HG03139 (cell line): Measurements from ENCODE around the gene NEK2.
"Not testable (repeated sequence)": the region's sequence is repeated elsewhere in the genome, so short reads cannot be mapped to it uniquely, and the experiment has no call there.

Experiments
- ATAC-seq: cut with Tn5 transposase; IDR thresholded peaks from one replicate; pipeline ENCODE4 v1.9.1; 2021; ENCODE audit not compliant: unreplicated experiment

The NEK2 gene

GRCh38 chr1:211695135-211695816 lies 19.9 kb upstream of the NEK2 start:
- ATAC-seq = peak; percentile 28

DNA sequence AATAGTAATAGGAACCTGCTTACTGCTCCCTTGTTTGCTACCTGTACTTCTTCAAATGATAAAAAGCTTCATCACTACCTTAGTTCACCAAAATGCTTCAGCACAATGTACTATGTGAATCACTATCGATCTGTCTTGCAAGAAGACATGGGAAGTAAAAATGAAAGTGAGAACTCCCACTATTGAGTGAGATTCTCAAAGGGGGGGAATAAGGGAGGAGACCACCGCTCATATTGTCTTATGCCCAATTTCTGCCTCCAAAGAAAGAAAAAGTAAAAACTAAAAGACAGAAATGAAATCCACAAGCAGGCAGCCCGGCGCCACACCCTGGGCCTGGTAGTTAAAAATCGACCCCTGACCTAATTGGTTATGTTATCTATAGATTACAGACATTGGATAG lies 18.5 kb upstream of the NEK2 start:
- not testable (repeated sequence) for ATAC-seq

DNA sequence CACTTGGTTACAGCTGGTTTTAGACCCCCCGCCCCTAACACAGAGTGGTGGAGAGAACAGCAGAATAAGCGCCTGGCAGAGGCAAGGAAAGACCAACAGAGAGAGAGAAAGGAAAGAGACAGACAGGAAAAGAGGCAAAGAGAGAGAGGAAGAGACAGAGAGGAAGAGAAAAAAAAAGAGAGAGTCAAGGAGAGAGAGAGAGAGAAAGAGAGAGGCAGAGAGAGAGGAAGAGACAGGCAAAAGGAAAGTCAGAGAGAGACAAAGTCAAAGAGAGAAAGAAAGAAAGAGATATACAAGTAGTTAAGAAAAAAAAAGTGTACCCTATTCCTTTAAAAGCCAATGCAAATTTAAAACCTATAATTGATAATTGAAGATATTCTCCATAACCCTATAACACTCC lies 13.0 kb upstream of the NEK2 start:
- no peak for ATAC-seq

DNA sequence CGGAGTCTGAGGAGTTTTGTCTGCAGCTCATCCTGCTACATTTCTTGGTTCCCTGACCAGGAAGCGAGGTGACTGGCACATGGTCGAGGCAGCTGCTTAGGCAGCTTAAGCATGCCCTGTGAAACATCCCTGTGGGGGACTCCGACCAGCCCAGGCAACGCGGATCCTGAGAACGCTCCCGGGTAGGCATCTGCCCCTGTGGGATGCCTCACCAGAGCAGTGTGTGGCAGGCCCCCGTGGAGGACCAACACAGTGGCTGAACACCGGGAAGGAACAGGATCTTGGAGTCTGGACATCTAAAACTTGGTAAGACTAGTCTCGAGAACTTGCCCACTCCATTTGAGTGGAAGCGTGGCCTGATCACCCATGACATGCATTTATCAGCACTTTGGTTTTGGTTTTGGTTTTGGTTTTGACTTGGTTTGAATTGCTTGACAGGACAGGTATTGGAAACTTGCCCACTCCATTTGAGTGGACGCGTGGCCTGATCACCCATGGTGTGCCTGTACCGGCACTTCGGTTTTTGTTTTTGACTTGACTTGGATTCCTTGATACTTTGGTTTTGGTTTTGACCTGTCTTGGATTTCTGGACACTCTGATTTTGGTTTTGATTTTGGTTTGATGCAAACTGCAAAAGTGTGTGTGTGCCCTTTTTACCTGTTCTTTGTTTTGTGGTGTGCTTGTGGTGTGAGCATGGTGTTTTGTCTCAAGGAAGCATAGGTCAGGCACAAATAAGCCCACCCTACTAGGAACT lies 12.2 kb upstream of the NEK2 start:
- no peak for ATAC-seq

- ATAC-seq = no peak
Measured at GRCh38 chr1:211685823-211686222, 10.4 kb upstream of the NEK2 start.

GRCh38 chr1:211684791-211685190 lies 9.4 kb upstream of the NEK2 start:
- ATAC-seq = no peak

DNA sequence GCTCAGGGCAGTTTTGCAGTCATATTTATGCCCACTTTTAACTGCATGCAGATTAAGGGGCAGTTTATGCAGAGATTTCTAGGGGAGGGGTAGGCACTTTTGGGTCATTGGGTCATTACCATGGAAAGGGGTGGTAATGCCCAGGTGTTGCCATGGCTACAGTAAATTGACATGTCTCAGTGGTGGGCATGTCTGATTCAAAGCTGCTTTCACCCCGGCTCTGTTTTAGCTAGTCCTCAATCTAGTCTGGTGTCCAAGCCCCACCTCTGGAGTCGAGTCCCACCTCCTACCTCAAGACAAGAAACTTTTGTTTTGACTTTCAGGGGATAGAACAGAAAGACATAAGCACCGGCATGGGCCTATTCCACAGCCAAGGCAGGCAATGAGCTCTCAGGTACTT lies 8.9 kb upstream of the NEK2 start:
- no peak for ATAC-seq

DNA sequence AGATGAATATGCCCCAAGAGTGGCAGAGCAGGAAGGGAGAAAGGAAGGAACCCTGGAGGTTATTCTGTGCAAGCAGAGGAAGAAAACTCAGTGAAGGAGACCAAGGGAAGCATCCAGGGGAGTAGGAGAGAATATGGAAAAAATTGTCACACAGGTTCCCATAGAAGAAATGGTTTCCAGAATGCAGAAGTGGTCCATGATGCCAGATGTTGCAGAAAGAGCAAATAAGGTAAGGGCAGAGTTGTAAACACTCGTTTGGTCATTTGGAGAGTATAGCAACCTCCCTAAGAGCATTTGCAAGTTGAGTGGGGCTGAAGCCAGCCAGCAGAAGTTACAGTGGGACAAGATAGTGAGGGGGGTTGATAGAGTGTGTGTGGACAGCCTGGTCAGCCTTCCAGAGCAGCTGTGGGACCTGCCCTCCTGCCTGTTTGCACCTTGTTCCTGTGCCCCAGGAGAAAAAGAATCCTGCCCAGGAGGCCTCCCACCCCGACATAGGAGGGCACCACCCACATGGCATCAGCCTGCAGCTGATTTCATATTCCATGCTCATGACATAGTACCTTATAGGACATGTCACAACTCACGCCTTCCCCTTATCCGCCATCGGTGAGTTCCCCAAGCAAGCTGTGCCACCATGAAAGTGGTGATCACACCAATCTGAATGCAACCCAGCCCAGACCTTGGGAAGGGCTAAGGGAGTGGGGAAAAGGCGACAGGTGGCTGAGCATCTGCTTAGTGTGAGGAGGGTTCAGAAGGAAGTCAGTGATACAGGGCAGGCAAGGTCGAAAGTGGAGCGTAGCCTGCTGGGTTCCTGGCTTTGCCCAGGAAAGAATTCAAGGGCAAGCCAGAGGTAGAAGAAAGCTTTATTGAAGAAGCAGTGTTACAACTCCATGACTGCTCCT lies 8.2 kb upstream of the NEK2 start:
- ATAC-seq = no peak

- ATAC-seq = not testable (repeated sequence)
Measured at GRCh38 chr1:211682186-211682585, 6.8 kb upstream of the NEK2 start.

DNA sequence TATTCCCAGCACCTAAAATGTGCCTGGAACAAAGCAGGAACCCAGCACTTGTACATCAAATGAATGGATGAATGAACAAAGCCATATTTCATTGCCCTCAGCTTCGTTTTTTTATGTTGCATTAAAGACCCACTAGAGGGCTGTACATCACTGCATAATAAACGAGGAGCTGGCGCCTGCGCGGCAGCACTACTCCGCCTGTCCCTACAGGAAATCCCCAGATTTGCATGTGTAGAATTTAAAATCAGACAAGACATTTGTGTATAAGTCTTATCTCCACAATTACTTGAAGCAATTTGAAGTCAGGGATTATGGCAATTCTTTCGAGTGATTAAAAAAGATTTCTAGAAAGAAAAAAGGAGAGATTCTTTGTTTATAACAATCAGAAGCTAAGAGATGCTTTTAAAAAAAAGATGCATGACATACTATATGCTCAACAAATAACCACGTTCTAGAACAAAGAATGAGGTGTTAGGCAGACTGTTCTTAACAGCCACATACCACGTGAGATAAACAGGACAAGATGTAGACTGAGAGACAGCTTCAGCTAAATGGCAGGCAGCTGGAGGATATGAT lies 5.4 kb upstream of the NEK2 start:
- ATAC-seq = peak; percentile 85

DNA sequence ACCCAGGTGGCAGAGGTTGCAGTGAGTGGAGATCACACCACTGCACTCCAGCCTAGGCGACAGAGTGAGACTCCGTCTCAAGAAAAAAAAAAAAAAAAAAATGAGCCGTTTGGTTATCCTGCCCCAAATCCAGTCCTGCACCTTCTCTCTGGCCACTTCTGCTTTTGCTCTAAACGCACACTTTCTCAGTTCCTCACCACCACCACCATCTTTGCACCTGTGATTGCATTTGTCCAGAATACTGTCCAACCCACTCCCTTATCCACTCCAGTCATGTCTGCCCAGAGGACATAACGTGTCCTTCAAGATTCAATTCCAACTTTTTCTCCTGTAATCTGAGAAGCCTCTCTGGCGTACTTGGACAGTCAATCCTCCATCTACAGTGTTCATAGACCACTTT lies 2.2 kb upstream of the NEK2 start:
- ATAC-seq = no peak

GRCh38 chr1:211676761-211677160 lies 1.3 kb upstream of the NEK2 start:
- ATAC-seq = no peak

- ATAC-seq = no peak
Measured at GRCh38 chr1:211676106-211676583, 724 bp upstream of the NEK2 start.

DNA sequence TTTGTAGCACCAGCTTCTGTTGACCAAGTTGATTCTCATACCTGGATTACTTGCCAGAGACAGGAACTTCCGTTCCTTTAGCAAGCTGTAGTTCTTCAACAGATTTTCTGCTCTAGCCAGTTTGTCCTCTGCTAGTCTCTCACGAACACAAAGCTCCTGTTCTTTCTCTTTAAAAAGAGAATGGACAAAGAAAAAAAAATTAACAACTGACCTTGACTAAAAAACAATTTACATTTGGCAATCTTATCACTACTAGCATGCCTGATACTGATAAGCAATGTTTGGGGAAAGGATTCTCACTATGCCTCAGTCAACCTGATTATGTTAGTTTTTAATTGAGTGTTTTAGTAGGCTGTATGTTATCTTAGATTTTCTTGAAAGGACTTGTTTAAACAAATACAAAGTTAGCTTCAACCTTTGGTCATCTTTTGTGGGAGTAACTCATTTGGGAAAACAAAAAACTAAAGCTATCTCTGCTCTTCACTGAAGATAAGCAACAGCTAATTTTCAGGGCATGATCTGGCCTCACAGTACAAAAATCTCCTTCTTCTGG lies 8.3 kb downstream of the NEK2 start:
- ATAC-seq = no peak

GRCh38 chr1:211660718-211661222 lies 14.7 kb downstream of the NEK2 start:
- ATAC-seq = no peak

DNA sequence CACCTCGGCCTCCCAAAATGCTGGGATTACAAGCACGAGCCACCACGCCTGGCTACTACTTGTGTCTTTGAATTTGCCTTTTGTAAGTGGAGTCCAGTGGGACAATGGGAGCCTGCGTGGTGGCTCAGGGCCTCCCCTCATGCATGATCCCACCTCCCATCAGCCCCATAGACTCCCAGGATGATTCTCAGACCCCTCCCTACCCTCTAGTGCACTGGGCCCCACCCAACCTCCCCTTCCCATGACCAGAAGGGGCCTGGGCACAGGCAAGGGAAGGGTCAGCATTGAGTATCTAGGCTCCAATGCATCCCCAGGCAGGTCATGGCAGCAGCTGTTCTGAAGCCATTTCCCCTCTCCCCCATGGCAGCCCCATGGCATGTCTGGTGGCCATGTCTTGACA lies 18.7 kb downstream of the NEK2 start:
- no peak for ATAC-seq

DNA sequence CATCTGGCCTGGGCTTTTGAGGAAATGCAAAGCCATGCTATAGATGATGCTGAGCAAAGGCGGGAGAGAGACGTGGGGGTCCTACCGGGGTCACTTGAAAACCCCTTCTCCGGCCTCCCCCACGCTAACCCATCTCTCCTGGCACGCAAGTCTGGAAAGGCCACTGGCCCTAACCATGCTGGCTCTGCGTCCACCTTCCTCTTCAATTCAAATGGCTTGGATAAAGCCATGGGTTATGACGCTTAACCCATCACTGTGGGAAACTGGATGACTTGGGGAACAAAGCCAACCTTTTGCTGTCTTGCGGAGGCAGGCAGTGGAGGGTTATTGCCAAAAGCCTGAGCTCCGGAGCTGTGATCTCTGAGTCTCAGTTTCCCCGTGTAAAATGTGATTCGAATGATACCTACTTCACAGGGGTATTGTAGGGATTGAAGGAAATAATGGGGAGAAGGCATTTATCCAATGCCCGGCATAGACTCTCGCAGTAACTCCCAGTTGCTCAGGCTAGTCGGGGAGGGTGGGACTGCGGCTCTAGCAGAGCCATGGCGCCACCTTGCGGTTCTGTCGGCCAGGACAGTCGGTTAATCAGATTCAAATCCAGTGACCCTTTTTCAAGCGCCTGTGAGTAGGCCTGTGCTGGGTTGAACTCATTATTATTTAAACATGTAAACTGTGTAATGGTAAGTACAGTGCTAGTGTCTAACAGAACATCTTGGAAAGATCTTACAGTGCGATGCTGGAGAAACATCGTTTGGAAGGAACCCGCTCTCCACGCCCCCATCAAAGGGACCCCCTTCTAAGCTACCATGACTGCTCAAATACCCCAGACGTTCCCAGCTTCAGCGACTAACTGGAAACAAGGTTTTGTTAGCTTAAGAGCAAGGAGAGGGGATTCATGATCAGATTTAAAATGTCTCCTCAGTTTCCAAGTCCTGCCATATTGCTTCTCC lies 20.3 kb downstream of the NEK2 start:
- no peak for ATAC-seq

- no peak for ATAC-seq
Measured at GRCh38 chr1:211653959-211654496, 21.4 kb downstream of the NEK2 start.

GRCh38 chr1:211653293-211653692 lies 22.1 kb downstream of the NEK2 start:
- no peak for ATAC-seq
